H9 (cell line): ENCODE measurements around the gene AHI1. TPM values are rescaled to one million over a fixed set of nuclear protein-coding genes. Genes with fewer than 3 reads are reported as not detected.

ENCODE experiments used
- DNase-seq: peaks from one replicate; pipeline ENCODE4 v3.0.0-alpha.2; 2017
- H2AFZ ChIP-seq: one replicate; pipeline ENCODE4 v1.6.1; 2013; ENCODE audit warnings: mild to moderate bottlenecking, low read length, control low read depth, moderate library complexity
- H2AK5ac ChIP-seq: 2 replicates; pipeline ENCODE4 v1.6.1; 2013; ENCODE audit warnings: low read length, control low read depth, mixed read lengths; ENCODE audit not compliant: insufficient read length
- H2BK120ac ChIP-seq: one replicate; pipeline ENCODE4 v1.6.1; 2013; ENCODE audit warnings: low read depth, mild to moderate bottlenecking, low read length, control low read depth, inconsistent platforms; ENCODE audit not compliant: poor library complexity, severe bottlenecking
- H2BK12ac ChIP-seq: 2 replicates; pipeline ENCODE4 v1.6.1; 2013; ENCODE audit warnings: low read length, control low read depth, mixed read lengths, low read depth; ENCODE audit not compliant: insufficient read length
- H2BK15ac ChIP-seq: 2 replicates; pipeline ENCODE4 v1.6.1; 2013; ENCODE audit warnings: low read depth, low read length, control low read depth
- H2BK20ac ChIP-seq: one replicate; pipeline ENCODE4 v1.6.1; 2013; ENCODE audit warnings: low read depth, mild to moderate bottlenecking, low read length, control low read depth, inconsistent platforms; ENCODE audit not compliant: poor library complexity, severe bottlenecking
- H2BK5ac ChIP-seq: 2 replicates; pipeline ENCODE4 v1.6.1; 2013; ENCODE audit warnings: low read length, control low read depth, mixed read lengths; ENCODE audit not compliant: insufficient read length
- H3K14ac ChIP-seq: 2 replicates; pipeline ENCODE4 v1.6.1; 2013; ENCODE audit warnings: low read length, control low read depth; ENCODE audit not compliant: insufficient read depth
- H3K18ac ChIP-seq: 2 replicates; pipeline ENCODE4 v1.6.1; 2013; ENCODE audit warnings: low read depth, mild to moderate bottlenecking, mixed read lengths, low read length, control low read depth; ENCODE audit not compliant: insufficient read length
- H3K23ac ChIP-seq: 2 replicates; pipeline ENCODE4 v1.6.1; 2013; ENCODE audit warnings: low read length, control low read depth, mixed read lengths, low read depth; ENCODE audit not compliant: insufficient read length
- H3K23me2 ChIP-seq: 2 replicates; pipeline ENCODE4 v1.6.1; 2013; ENCODE audit warnings: low read depth, mild to moderate bottlenecking, mixed read lengths, low read length, control low read depth; ENCODE audit not compliant: insufficient read length, poor library complexity, severe bottlenecking
- H3K27ac ChIP-seq: 2 replicates; pipeline ENCODE4 v1.5.1; 2013; ENCODE audit warnings: low read length, control low read depth, mixed read lengths, low read depth; ENCODE audit not compliant: insufficient read length
- H3K27me3 ChIP-seq: 2 replicates; pipeline ENCODE4 v1.6.1; 2013; ENCODE audit warnings: low read length, control low read depth, inconsistent platforms; ENCODE audit not compliant: insufficient read depth
- H3K4ac ChIP-seq: 2 replicates; pipeline ENCODE4 v1.6.1; 2013; ENCODE audit warnings: low read depth, mild to moderate bottlenecking, control low read depth, inconsistent platforms, low read length, moderate library complexity
- H3K4me1 ChIP-seq: 2 replicates; pipeline ENCODE4 v1.6.1; 2013; ENCODE audit warnings: low read length, control low read depth, inconsistent platforms; ENCODE audit not compliant: insufficient read depth
- H3K4me2 ChIP-seq: 2 replicates; pipeline ENCODE4 v1.6.1; 2013; ENCODE audit warnings: low read length, control low read depth, mixed read lengths; ENCODE audit not compliant: insufficient read length, insufficient read depth
- H3K56ac ChIP-seq: 2 replicates; pipeline ENCODE4 v1.6.1; 2013; ENCODE audit warnings: low read depth, mild to moderate bottlenecking, mixed read lengths, low read length, control low read depth; ENCODE audit not compliant: insufficient read length
- H3K79me1 ChIP-seq: 2 replicates; pipeline ENCODE4 v1.6.1; 2013; ENCODE audit warnings: low read depth, mild to moderate bottlenecking, moderate library complexity, low read length, control low read depth, inconsistent platforms; ENCODE audit not compliant: insufficient read depth, poor library complexity, severe bottlenecking
- H3K79me2 ChIP-seq: 2 replicates; pipeline ENCODE4 v1.6.1; 2013; ENCODE audit warnings: low read length, control low read depth, inconsistent platforms; ENCODE audit not compliant: insufficient read depth
- H3K9ac ChIP-seq: 2 replicates; pipeline ENCODE4 v1.6.1; 2013; ENCODE audit warnings: low read length, control low read depth, mixed read lengths; ENCODE audit not compliant: insufficient read length; ENCODE audit errors: extremely low read depth
- H3K9me3 ChIP-seq: one replicate; pipeline ENCODE4 v1.6.1; 2013; ENCODE audit warnings: low read depth, low read length, inconsistent platforms; ENCODE audit not compliant: control insufficient read depth
- H3T11ph ChIP-seq: one replicate; pipeline ENCODE4 v1.6.1; 2013; ENCODE audit warnings: mild to moderate bottlenecking, low read length, control low read depth, inconsistent platforms
- H4K20me1 ChIP-seq: one replicate; pipeline ENCODE4 v1.6.1; 2013; ENCODE audit not compliant: control insufficient read depth, insufficient read length, insufficient read depth
- H4K5ac ChIP-seq: 2 replicates; pipeline ENCODE4 v1.6.1; 2013; ENCODE audit warnings: low read depth, mild to moderate bottlenecking, mixed read lengths, low read length, control low read depth; ENCODE audit not compliant: insufficient read length
- H4K8ac ChIP-seq: replicated peaks from 2 replicates; pipeline ENCODE4 v1.6.1; 2013; ENCODE audit warnings: low read length, control low read depth, mixed read lengths, low read depth; ENCODE audit not compliant: insufficient read length
- H4K91ac ChIP-seq: 2 replicates; pipeline ENCODE4 v1.6.1; 2013; ENCODE audit warnings: low read depth, mild to moderate bottlenecking, moderate library complexity, mixed read lengths, low read length, control low read depth; ENCODE audit not compliant: insufficient read length
- H3K27ac Mint-ChIP-seq, 3 experiments: 2 replicates in 2 of 3; 3 replicates in 1 of 3; pipeline ENCODE4 v1.8.0; 2020 to 2021; ENCODE audit warnings: mixed read lengths in 3 of 3, mild to moderate bottlenecking in 1 of 3, moderate library complexity in 1 of 3
- H3K27me3 Mint-ChIP-seq: 2 replicates; pipeline ENCODE4 v1.8.0; 2021; ENCODE audit warnings: low read depth, mild to moderate bottlenecking, moderate library complexity, mixed read lengths
- H3K36me3 Mint-ChIP-seq, 3 experiments: 2 replicates in 2 of 3; 3 replicates in 1 of 3; pipeline ENCODE4 v1.8.0; 2020 to 2021; ENCODE audit warnings: low read depth in 3 of 3, mixed read lengths in 3 of 3; ENCODE audit not compliant: insufficient read depth in 1 of 3
- H3K4me1 Mint-ChIP-seq, 2 experiments: 2 replicates each; pipeline ENCODE4 v1.8.0; 2020; ENCODE audit warnings: mixed read lengths in 2 of 2
- H3K4me3 Mint-ChIP-seq, 2 experiments: 2 replicates in 1 of 2; 3 replicates in 1 of 2; pipeline ENCODE4 v1.8.0; 2020 to 2021; ENCODE audit warnings: mild to moderate bottlenecking in 2 of 2, mixed read lengths in 2 of 2, moderate library complexity in 1 of 2
- H3K9me3 Mint-ChIP-seq, 2 experiments: 2 replicates in 1 of 2; 3 replicates in 1 of 2; pipeline ENCODE4 v1.8.0; 2020; ENCODE audit warnings: mild to moderate bottlenecking in 2 of 2, mixed read lengths in 2 of 2, moderate library complexity in 1 of 2
- CTCF ChIP-seq: fragments of 200-600 bp; sonication (generic); conservative IDR thresholded peaks from 3 replicates; pipeline ENCODE4 v1.8.0; 2021; ENCODE audit warnings: antibody characterized with exemption, mild to moderate bottlenecking
- WGBS: extraction: QIAGEN DNeasy Blood & Tissue Kit; methylation state at CpG from one replicate; pipeline ENCODE4 v1.1.7; 2013; ENCODE audit warnings: missing lambda C conversion rate, low lambda C conversion rate, mixed read lengths; ENCODE audit not compliant: insufficient read length; ENCODE audit errors: extremely low coverage; 5-methylcytosine and 5-hydroxymethylcytosine counted together
- total RNA-seq: library from RNA; stranded (reverse); gene quantifications from 2 replicates; pipeline ENCODE4 v1.2.1, GENCODE V29; 2021

The AHI1 gene
- total RNA-seq, 1 experiment from 2014 or later = 9.9 TPM

- DNase-seq = no peak
- Histone ChIP-seq H4K5ac (no peak overlapping the region), H3K4ac (no peak overlapping the region), H2BK12ac (no peak overlapping the region), H4K8ac (no peak overlapping the region), H3K14ac (no peak overlapping the region), H4K91ac (no peak overlapping the region), H2AFZ (no peak overlapping the region), H3K23me2 (no peaks in the 10 kb centered on the region), H3K9ac (no peak overlapping the region), H4K20me1 (no peaks in the 10 kb centered on the region), H2BK120ac (no peak overlapping the region), H3K9me3 (no peaks in the 10 kb centered on the region), H3K23ac (no peak overlapping the region), H3K27ac (no peak overlapping the region), H3K79me1 (no peaks in the 10 kb centered on the region), H3K27me3 (no peaks in the 10 kb centered on the region), H3K79me2 (no peaks in the 10 kb centered on the region), H2BK20ac (no peak overlapping the region), H2BK5ac (no peak overlapping the region), H3K4me1 (no peaks in the 10 kb centered on the region), H2BK15ac (no peak overlapping the region), H3K18ac (no peak overlapping the region), H3T11ph (no peak overlapping the region), H2AK5ac (no peak overlapping the region), H3K4me2 (no peak overlapping the region), H3K56ac (no peak overlapping the region)
- no peak for TF ChIP-seq CTCF
- no peak overlapping the region for H3K4me3 Mint-ChIP-seq
- H3K36me3 Mint-ChIP-seq = no peaks in the 10 kb centered on the region; a peak in 1 of 7 replicates
- no CpG with 5 or more reads among the region's 1 CpG for WGBS
- H3K27me3 Mint-ChIP-seq = no peaks in the 10 kb centered on the region
- no peaks in the 10 kb centered on the region for H3K9me3 Mint-ChIP-seq
- H3K27ac Mint-ChIP-seq = no peak overlapping the region
- no peaks in the 10 kb centered on the region for H3K4me1 Mint-ChIP-seq
Observed at GRCh38 chr6:135305684-135306083, 191.9 kb downstream of the AHI1 start.
